ENCODE data around the gene NAA35.
"Not testable (repeated sequence)": the region's sequence is repeated elsewhere in the genome, so short reads cannot be mapped to it uniquely, and the experiment has no call there.

NAA35 gene

GRCh38 chr9:85940832-85941621 lies at the start of gene NAA35:
Gene NAA35 (plus strand): TSS chr9:85941146. CDS start chr9:85942160, 1,014 bp downstream.
- DNase-seq (ENCODE audit: low spot score): peak; percentile 99

- DNase-seq (ENCODE audit: low spot score): no peak
Observed at GRCh38 chr9:85892401-85892800, 48.5 kb upstream of the NAA35 start.

GRCh38 chr9:85895685-85896084 lies 45.3 kb upstream of the NAA35 start:
- no peak for DNase-seq (ENCODE audit: low spot score)

- no peak for DNase-seq (ENCODE audit: low spot score)
Observed at GRCh38 chr9:85897848-85898247, 43.1 kb upstream of the NAA35 start.

- DNase-seq (ENCODE audit: low spot score): no peak
Observed at GRCh38 chr9:85898332-85898731, 42.6 kb upstream of the NAA35 start.

GRCh38 chr9:85899388-85899787 lies 41.6 kb upstream of the NAA35 start:
- no peak for DNase-seq (ENCODE audit: low spot score)

- peak; percentile 37 for DNase-seq (ENCODE audit: low spot score)
Observed at GRCh38 chr9:85900504-85901201, 40.3 kb upstream of the NAA35 start.

- no peak for DNase-seq (ENCODE audit: low spot score)
Observed at GRCh38 chr9:85904975-85905374, 36.0 kb upstream of the NAA35 start.

- no peak for DNase-seq (ENCODE audit: low spot score)
Observed at GRCh38 chr9:85905957-85906356, 35.0 kb upstream of the NAA35 start.

GRCh38 chr9:85909390-85909789 lies 31.6 kb upstream of the NAA35 start:
- DNase-seq (ENCODE audit: low spot score): no peak

GRCh38 chr9:85914108-85914507 lies 26.8 kb upstream of the NAA35 start:
- DNase-seq (ENCODE audit: low spot score): no peak

GRCh38 chr9:85917756-85918155 lies 23.2 kb upstream of the NAA35 start:
- no peak for DNase-seq (ENCODE audit: low spot score)

GRCh38 chr9:85925493-85925892 lies 15.5 kb upstream of the NAA35 start:
- no peak for DNase-seq (ENCODE audit: low spot score)

GRCh38 chr9:85927076-85927475 lies 13.9 kb upstream of the NAA35 start:
- no peak for DNase-seq (ENCODE audit: low spot score)

- DNase-seq (ENCODE audit: low spot score): no peak
Observed at GRCh38 chr9:85931495-85931894, 9.5 kb upstream of the NAA35 start.

- DNase-seq (ENCODE audit: low spot score): not testable (repeated sequence)
Observed at GRCh38 chr9:85935950-85936349, 5.0 kb upstream of the NAA35 start.

- no peak for DNase-seq (ENCODE audit: low spot score)
Observed at GRCh38 chr9:85940275-85940831, 593 bp upstream of the NAA35 start.

- DNase-seq (ENCODE audit: low spot score): no peak
Observed at GRCh38 chr9:85941622-85941940, 635 bp downstream of the NAA35 start.

GRCh38 chr9:85941966-85942912 lies 1.3 kb downstream of the NAA35 start:
- DNase-seq (ENCODE audit: low spot score): no peak

- DNase-seq (ENCODE audit: low spot score): no peak
Observed at GRCh38 chr9:85942913-85943709, 2.2 kb downstream of the NAA35 start.

- no peak for DNase-seq (ENCODE audit: low spot score)
Observed at GRCh38 chr9:85943757-85944430, 2.9 kb downstream of the NAA35 start.

Data from kidney tubule cell (primary cell).